Kidney (tissue), 14 donors: ENCODE data around the gene RAPGEF5. TPM values are rescaled to one million over a fixed set of nuclear protein-coding genes. Genes with fewer than 3 reads are reported as not detected.

ENCODE experiments used
- DNase-seq, 5 donors: peaks; one replicate each; pipeline ENCODE4 v3.0.0-alpha.2; 2013 to 2020
- FAIRE-seq: peaks from 2 replicates; lab custom pipeline; 2012; peaks lifted over from hg19 to GRCh38; lab: Jason Lieb, UNC
- H3K27ac ChIP-seq, 2 donors: one replicate each; pipeline ENCODE4 v1.7.0; 2013; ENCODE audit warnings: low read depth in 2 of 2, low read length in 2 of 2, inconsistent platforms in 1 of 2
- H3K27me3 ChIP-seq: one replicate; pipeline ENCODE4 v1.7.1; 2013; ENCODE audit warnings: low read length, inconsistent platforms; ENCODE audit not compliant: control insufficient read depth, insufficient read depth
- H3K36me3 ChIP-seq, 3 donors: one replicate each; pipeline versions ENCODE4 v1.7.0 to v1.7.1; 2013; ENCODE audit warnings: low read length in 3 of 3, control low read depth in 1 of 3, inconsistent platforms in 1 of 3; ENCODE audit not compliant: insufficient read depth in 3 of 3, control insufficient read depth in 2 of 3
- H3K4me1 ChIP-seq, 3 donors: one replicate each; pipeline versions ENCODE4 v1.7.0 to v1.7.1; 2013; ENCODE audit warnings: low read length in 3 of 3, inconsistent platforms in 1 of 3, low read depth in 1 of 3; ENCODE audit not compliant: control insufficient read depth in 2 of 3, insufficient read depth in 2 of 3
- H3K4me3 ChIP-seq, 3 donors: one replicate each; pipeline versions ENCODE4 v1.7.0 to v1.8.1; 2013; ENCODE audit warnings: low read length in 3 of 3, control low read depth in 1 of 3, inconsistent platforms in 1 of 3
- H3K9ac ChIP-seq, 3 donors: one replicate each; pipeline versions ENCODE4 v1.7.0 to v1.7.1; 2013; ENCODE audit warnings: low read length in 3 of 3, control low read depth in 1 of 3, inconsistent platforms in 1 of 3
- H3K9me3 ChIP-seq, 3 donors: one replicate each; pipeline versions ENCODE4 v1.7.0 to v1.7.1; 2013; ENCODE audit warnings: low read length in 3 of 3, control low read depth in 1 of 3, inconsistent platforms in 1 of 3; ENCODE audit not compliant: control insufficient read depth in 2 of 3, insufficient read depth in 1 of 3
- intact Hi-C: fragments of 100-400 bp; cut with DNase I; formaldehyde crosslinking; loops from one replicate; pipeline ENCODE4 v1.11.1; 2022
- polyA plus RNA-seq: library from polyadenylated mRNA; stranded (reverse); fragments of 350-450 nt; fragmentation: Illumina TruSeq; extraction: RNeasy Lipid Tissue Mini Kit (QIAGEN cat#74804); gene quantifications from one replicate; pipeline ENCODE4 v1.2.3, GENCODE V29; 2014; ENCODE audit warnings: low read depth, low replicate concordance; ENCODE audit not compliant: insufficient read depth
- total RNA-seq: library from RNA; stranded (reverse); fragmentation: NEBNext Ultra II Directional; extraction: Animal tissue kit (Norgen Biotek cat#: 25700); gene quantifications from one replicate; pipeline ENCODE4 v1.2.1, GENCODE V29; 2021
- TF ChIP-seq, protein P1 (sequence below): IDR thresholded peaks from 3 replicates; pipeline ENCODE4 v1.5.1; 2012; ENCODE audit warnings: mild to moderate bottlenecking, moderate library complexity, borderline replicate concordance; ENCODE audit not compliant: insufficient read depth; ENCODE audit errors: extremely low read depth
- donor health status: control.
- donor health status: control.
- donor health status: control.
- donor health status: control.
- donor health status: control.
- donor health status: DM: yes; HTN: yes; CAD: no.
- donor health status: Normal renal cell carcinoma (clear cell type).

The RAPGEF5 gene
- total and polyA plus RNA-seq, 2 donors from 2014 or later = 3.9 to 67.8 TPM

DNA sequence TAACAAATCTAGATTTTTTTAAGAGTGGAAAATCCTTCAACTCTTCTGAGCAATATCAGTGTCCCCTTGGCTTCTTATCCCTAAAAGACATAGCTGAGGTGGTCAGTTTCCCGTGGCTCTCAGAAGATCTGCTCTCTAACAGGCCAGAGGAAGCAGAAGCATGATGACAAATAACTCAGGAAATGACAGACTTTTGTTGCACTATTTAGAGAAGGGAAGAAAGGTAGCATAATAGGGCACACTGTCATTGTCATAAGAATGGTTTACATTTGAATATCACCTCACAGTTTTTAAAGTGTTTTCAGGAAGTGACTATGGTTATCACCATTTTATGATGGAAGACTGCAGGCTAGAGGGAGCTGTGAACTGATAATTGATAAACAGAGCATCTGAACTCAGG lies 33.6 kb upstream of the RAPGEF5 start:
- DNase-seq (no peak), FAIRE-seq (no peak)
- no peak overlapping the region for H3K9ac ChIP-seq
- no peaks in the 10 kb centered on the region for H3K9me3 ChIP-seq
- no peaks in the 10 kb centered on the region for H3K36me3 ChIP-seq
- no peaks in the 10 kb centered on the region for H3K4me1 ChIP-seq
- intact Hi-C loops = no loop called here
- H3K4me3 ChIP-seq = no peak overlapping the region
- no peak overlapping the region for H3K27ac ChIP-seq
- H3K27me3 ChIP-seq = no peaks in the 10 kb centered on the region
- TF ChIP-seq, protein P1, sequence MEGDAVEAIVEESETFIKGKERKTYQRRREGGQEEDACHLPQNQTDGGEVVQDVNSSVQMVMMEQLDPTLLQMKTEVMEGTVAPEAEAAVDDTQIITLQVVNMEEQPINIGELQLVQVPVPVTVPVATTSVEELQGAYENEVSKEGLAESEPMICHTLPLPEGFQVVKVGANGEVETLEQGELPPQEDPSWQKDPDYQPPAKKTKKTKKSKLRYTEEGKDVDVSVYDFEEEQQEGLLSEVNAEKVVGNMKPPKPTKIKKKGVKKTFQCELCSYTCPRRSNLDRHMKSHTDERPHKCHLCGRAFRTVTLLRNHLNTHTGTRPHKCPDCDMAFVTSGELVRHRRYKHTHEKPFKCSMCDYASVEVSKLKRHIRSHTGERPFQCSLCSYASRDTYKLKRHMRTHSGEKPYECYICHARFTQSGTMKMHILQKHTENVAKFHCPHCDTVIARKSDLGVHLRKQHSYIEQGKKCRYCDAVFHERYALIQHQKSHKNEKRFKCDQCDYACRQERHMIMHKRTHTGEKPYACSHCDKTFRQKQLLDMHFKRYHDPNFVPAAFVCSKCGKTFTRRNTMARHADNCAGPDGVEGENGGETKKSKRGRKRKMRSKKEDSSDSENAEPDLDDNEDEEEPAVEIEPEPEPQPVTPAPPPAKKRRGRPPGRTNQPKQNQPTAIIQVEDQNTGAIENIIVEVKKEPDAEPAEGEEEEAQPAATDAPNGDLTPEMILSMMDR = no peak

DNA sequence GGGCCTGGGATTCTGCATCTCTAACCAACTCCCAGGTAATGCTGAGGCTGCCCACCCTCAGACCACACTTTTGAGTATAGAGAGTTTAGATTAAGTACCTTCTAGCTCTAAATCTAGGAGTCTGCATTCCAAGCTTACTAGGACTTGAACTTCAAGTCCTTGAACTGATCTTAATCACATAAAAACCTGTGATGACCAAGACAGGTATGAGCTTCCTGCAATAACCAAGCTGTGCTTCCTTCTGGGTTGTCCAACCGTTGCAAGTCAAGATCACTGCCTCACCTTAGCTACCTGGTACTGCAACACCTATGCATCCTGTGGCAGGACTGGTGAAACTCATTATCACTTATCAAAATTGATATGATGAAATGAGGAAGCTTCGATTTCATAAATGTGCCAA lies 32.9 kb upstream of the RAPGEF5 start:
- Histone ChIP-seq H3K27me3 (no peaks in the 10 kb centered on the region), H3K4me3 (no peak overlapping the region), H3K9me3 (no peaks in the 10 kb centered on the region), H3K36me3 (no peaks in the 10 kb centered on the region), H3K4me1 (no peaks in the 10 kb centered on the region), H3K9ac (no peak overlapping the region), H3K27ac (no peak overlapping the region)
- no peak for FAIRE-seq
- intact Hi-C loops = no loop called here
- TF ChIP-seq, protein P1 = no peak
- no peak for DNase-seq

DNA sequence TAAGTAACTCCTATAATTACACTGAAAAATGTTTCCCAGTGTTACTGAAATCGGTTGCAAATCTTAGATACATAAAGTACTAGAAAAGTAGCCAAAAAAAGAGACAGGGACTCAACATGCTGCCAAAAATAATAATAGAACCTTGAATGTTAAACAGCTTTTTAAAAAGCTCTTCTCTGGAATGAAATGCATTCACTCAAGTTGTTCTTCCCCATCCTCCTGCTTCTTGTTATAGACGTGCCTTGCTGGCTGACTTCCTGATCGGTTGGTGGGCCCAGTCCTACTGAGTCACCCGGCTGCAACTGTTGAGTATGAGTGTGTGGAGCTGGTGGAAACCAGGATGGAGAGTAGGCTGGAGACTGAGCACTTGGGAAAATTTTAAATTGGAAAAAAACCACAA lies 30.6 kb upstream of the RAPGEF5 start:
- no peak overlapping the region for H3K27ac ChIP-seq
- no peak overlapping the region for H3K9ac ChIP-seq
- H3K27me3 ChIP-seq = no peaks in the 10 kb centered on the region
- intact Hi-C loops = no loop called here
- FAIRE-seq (no peak), DNase-seq (peak in 2 of 5 donors; percentile 13 to 40)
- no peak overlapping the region for H3K4me3 ChIP-seq
- H3K36me3 ChIP-seq = no peaks in the 10 kb centered on the region
- no peaks in the 10 kb centered on the region for H3K4me1 ChIP-seq
- TF ChIP-seq, protein P1 = no peak
- no peaks in the 10 kb centered on the region for H3K9me3 ChIP-seq

DNA sequence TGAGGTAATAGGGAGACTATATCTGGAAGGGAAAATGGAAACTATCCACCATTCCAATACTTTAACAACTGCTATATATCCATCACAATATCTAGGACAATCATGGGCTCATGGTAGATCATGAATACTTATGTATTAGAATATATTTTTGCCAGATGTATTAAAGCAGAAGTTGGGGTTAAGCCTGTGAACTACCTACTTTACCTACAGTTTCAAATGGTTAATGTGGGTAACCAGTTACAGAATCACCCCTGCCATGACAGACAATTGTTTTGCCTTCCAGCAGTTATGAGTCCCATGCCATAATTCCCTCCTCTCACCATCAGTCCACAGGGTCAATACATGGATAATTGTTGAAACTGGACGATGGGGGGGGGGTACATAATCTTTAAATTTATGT lies 29.9 kb upstream of the RAPGEF5 start:
- Histone ChIP-seq H3K9me3 (no peaks in the 10 kb centered on the region), H3K4me3 (no peak overlapping the region), H3K27me3 (no peaks in the 10 kb centered on the region), H3K27ac (no peak overlapping the region), H3K36me3 (no peaks in the 10 kb centered on the region), H3K9ac (no peak overlapping the region), H3K4me1 (no peaks in the 10 kb centered on the region)
- DNase-seq = no peak
- intact Hi-C loops = no loop called here
- FAIRE-seq = no peak
- TF ChIP-seq, protein P1 = no peak
